ENCODE measurements around the gene CASP9.

DNA sequence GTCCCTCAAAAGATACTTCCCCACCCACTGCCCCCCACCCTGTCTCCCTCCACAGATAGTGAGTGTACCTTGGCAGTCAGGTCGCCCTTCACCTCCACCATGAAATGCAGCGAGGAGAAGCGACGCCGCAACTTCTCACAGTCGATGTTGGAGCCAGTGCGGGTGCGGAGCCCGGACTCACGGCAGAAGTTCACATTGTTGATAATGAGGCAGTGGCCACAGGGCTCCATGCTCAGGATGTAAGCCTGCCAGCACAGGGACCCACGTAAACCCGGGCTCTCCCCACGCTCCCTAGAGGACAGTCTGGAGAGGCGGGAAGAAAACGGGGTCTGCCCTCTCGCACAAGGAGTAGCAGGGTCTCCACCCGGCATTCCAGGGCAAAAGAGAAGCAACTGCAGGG lies 17.2 kb downstream of the CASP9 start:
- TF ChIP-seq POLR2A (IDR thresholded peaks at IDR 0.05): no peak
- TF ChIP-seq, protein P1, sequence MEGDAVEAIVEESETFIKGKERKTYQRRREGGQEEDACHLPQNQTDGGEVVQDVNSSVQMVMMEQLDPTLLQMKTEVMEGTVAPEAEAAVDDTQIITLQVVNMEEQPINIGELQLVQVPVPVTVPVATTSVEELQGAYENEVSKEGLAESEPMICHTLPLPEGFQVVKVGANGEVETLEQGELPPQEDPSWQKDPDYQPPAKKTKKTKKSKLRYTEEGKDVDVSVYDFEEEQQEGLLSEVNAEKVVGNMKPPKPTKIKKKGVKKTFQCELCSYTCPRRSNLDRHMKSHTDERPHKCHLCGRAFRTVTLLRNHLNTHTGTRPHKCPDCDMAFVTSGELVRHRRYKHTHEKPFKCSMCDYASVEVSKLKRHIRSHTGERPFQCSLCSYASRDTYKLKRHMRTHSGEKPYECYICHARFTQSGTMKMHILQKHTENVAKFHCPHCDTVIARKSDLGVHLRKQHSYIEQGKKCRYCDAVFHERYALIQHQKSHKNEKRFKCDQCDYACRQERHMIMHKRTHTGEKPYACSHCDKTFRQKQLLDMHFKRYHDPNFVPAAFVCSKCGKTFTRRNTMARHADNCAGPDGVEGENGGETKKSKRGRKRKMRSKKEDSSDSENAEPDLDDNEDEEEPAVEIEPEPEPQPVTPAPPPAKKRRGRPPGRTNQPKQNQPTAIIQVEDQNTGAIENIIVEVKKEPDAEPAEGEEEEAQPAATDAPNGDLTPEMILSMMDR (IDR thresholded peaks at IDR 0.05): no peak
